ENCODE measurements around the gene FBXL22. TPM values are rescaled to one million over a fixed set of nuclear protein-coding genes. Genes with fewer than 3 reads are reported as not detected.

Gene FBXL22
- total RNA-seq, 1 experiment from 2014 or later, result 0.49 TPM

- no peak for TF ChIP-seq YY1 (IDR thresholded peaks at IDR 0.05; ENCODE audit: extremely low read depth, insufficient replicate concordance, low read depth, low read length)
- TF ChIP-seq CEBPB (IDR thresholded peaks at IDR 0.05; ENCODE audit: low read depth), result no peak
- no peak for TF ChIP-seq SRF (IDR thresholded peaks at IDR 0.05; ENCODE audit: low read depth)
- TF ChIP-seq POLR2AphosphoS5 (IDR thresholded peaks at IDR 0.05; ENCODE audit: low read depth, low read length), result no peak
- TF ChIP-seq SIN3A (IDR thresholded peaks at IDR 0.05; ENCODE audit: low read depth), result no peak
- no peak for TF ChIP-seq ELF1 (IDR thresholded peaks at IDR 0.05; ENCODE audit: borderline replicate concordance, low read depth)
- TF ChIP-seq SP1 (IDR thresholded peaks at IDR 0.05; ENCODE audit: low read depth), result no peak
These were observed 1.5 kb upstream of the FBXL22 start (continued) for GRCh38 chr15:63595688-63596087.

- CTCF ChIA-PET, result interaction anchor here (1.1 to 1.4 kb wide), 2 partner anchors 13 to 130 kb away, joined by 3 to 6 read pairs; no protein-coding TSS in a partner anchor
- TF ChIP-seq REST (IDR thresholded peaks at IDR 0.05; ENCODE audit: low read depth), result no peak
- no peak for TF ChIP-seq EZH2phosphoT487 (IDR thresholded peaks at IDR 0.05; ENCODE audit: borderline replicate concordance)
- TF ChIP-seq RAD21 (IDR thresholded peaks at IDR 0.05; ENCODE audit: low read depth), result no peak
- TF ChIP-seq FOSL1 (IDR thresholded peaks at IDR 0.05; ENCODE audit: low read depth), result no peak
- no peak for TF ChIP-seq YY1 (IDR thresholded peaks at IDR 0.05; ENCODE audit: extremely low read depth, insufficient replicate concordance, low read depth, low read length)
- Histone ChIP-seq H2AFZ (ENCODE audit: low read depth, low read length, poor library complexity, severe bottlenecking) (no peak overlapping the region), H3K4me1 (ENCODE audit: control insufficient read depth in 1 of 2, insufficient read depth in 2 of 2, low read length in 2 of 2) (peaks cover 9 to 26% of the 10 kb centered on the region in 2 experiments; a peak in 3 of 4 replicates), H3K4me3 (replicated peaks in 1 of 2; ENCODE audit: low read depth in 1 of 2, low read length in 2 of 2) (no peak overlapping the region), H3K9me2 (ENCODE audit: insufficient read depth) (no peaks in the 10 kb centered on the region), H3K27me3 (ENCODE audit: insufficient read depth, low read length) (no peaks in the 10 kb centered on the region), H3K9ac (ENCODE audit: low read length) (no peak overlapping the region), H3K9me3 (ENCODE audit: control insufficient read depth in 1 of 2, insufficient read depth in 1 of 2, low read depth in 1 of 2, low read length in 2 of 2) (no peaks in the 10 kb centered on the region), H4K20me1 (ENCODE audit: insufficient read depth) (no peaks in the 10 kb centered on the region), H3K27ac (ENCODE audit: low read depth, low read length) (no peak overlapping the region), H3K79me2 (ENCODE audit: insufficient read depth, low read length) (no peaks in the 10 kb centered on the region), H3K4me2 (ENCODE audit: low read length) (no peak overlapping the region), H3K36me3 (ENCODE audit: control insufficient read depth in 1 of 2, insufficient read depth in 2 of 2, low read length in 2 of 2) (peaks cover 7 to 8% of the 10 kb centered on the region in 2 experiments; a peak in 1 of 4 replicates)
- DNase-seq (ENCODE audit: low read depth, low spot score) (no peak), ATAC-seq (no peak)
- RAD21 ChIA-PET (ENCODE audit: low non-redundant PET in 1 of 2, low total read pairs in 2 of 2, uncharacterized antibody in 2 of 2, unreplicated experiment in 2 of 2), result interaction anchor here in 1 of 2 experiments (1.4 kb wide), 1 partner anchor 130 kb away, joined by 3 read pairs; no protein-coding TSS in a partner anchor
- intact Hi-C loops (cut with micrococcal nuclease), result loop anchor here (5.0 kb wide), 1 partner anchor 309 kb away; no protein-coding TSS in a partner anchor
- BruUV-seq (replicated peaks), result no TSS peak
- POLR2A ChIA-PET, result no interaction called here
These were observed 530 bp upstream of the FBXL22 start for GRCh38 chr15:63596676-63597037.

Measured in HCT116 (cell line).